ENCODE measurements around the gene F5. TPM values are rescaled to one million over a fixed set of nuclear protein-coding genes. Genes with fewer than 3 reads are reported as not detected.
A peak's percentile ranks its signal among the peaks of the same experiment; 100 is the strongest.

F5 gene
- total and polyA plus RNA-seq, 2 of the 13 experiments (the other 11 are each of a cell fraction or from before 2014, with no cell fraction given), result 38.3 to 64.0 TPM

GRCh38 chr1:169576241-169576934 lies 9.9 kb downstream of the F5 start (continued):
- TF ChIP-seq ZBTB39 (CRISPR knock-in tag; IDR thresholded peaks at IDR 0.05), result no peak
- TF ChIP-seq ISL2 (CRISPR knock-in tag; IDR thresholded peaks at IDR 0.05), result peak; percentile 60; the same call in 1 of the 2 replicates
- no peak for TF ChIP-seq MAX (IDR thresholded peaks at IDR 0.05)
- 0 out of 2 replicates have a peak, but pooled peaks have one; percentile 17 for TF ChIP-seq RFX3 (CRISPR knock-in tag; IDR thresholded peaks at IDR 0.05)
- peak; percentile 85; the same call in 1 of the 2 replicates for TF ChIP-seq SOX5 (CRISPR knock-in tag; IDR thresholded peaks at IDR 0.05; ENCODE audit: borderline replicate concordance)
- peak; percentile 56; the same call in 1 of the 2 replicates for TF ChIP-seq CREM (IDR thresholded peaks at IDR 0.05)
- TF ChIP-seq CREM (CRISPR knock-in tag; IDR thresholded peaks at IDR 0.05), result no peak
- peak; percentile 82; the same call in 1 of the 2 replicates for TF ChIP-seq CHD4 (IDR thresholded peaks at IDR 0.05; ENCODE audit: borderline replicate concordance, low read length)
- TF ChIP-seq KAT7 (CRISPR knock-in tag; IDR thresholded peaks at IDR 0.05; ENCODE audit: borderline replicate concordance), result no peak
- no peak for TF ChIP-seq FLYWCH1 (CRISPR knock-in tag; IDR thresholded peaks at IDR 0.05)
- no peak for TF ChIP-seq PLRG1 (conservative IDR thresholded peaks at IDR 0.05)
- TF ChIP-seq SMC3 (IDR thresholded peaks at IDR 0.05; ENCODE audit: low read length), result 0 out of 2 replicates have a peak, but pooled peaks have one; percentile 16
- TF ChIP-seq ZMYM2 (CRISPR knock-in tag; IDR thresholded peaks at IDR 0.05), result peak; percentile 89
- no peak for TF ChIP-seq NCOA5 (CRISPR knock-in tag; IDR thresholded peaks at IDR 0.05)
- TF ChIP-seq PTBP1 (IDR thresholded peaks at IDR 0.05; ENCODE audit: low read depth, low read length, poor library complexity, severe bottlenecking), result no peak
- peak; percentile 97 for TF ChIP-seq ESRRA (CRISPR knock-in tag; IDR thresholded peaks at IDR 0.05; ENCODE audit: low read depth)
- TF ChIP-seq HNRNPL (IDR thresholded peaks at IDR 0.05; ENCODE audit: low read depth, low read length), result no peak
- no peak for TF ChIP-seq KDM5B (CRISPR knock-in tag; IDR thresholded peaks at IDR 0.05; ENCODE audit: borderline replicate concordance)
- peak; percentile 91 for TF ChIP-seq SALL1 (CRISPR knock-in tag; IDR thresholded peaks at IDR 0.05)
- TF ChIP-seq ZNF260 (CRISPR knock-in tag; IDR thresholded peaks at IDR 0.05; ENCODE audit: borderline replicate concordance, low read depth), result no peak
- TF ChIP-seq ZFP90 (CRISPR knock-in tag; IDR thresholded peaks at IDR 0.05; ENCODE audit: borderline replicate concordance), result 0 out of 2 replicates have a peak, but pooled peaks have one; percentile 15
- peak; percentile 81; the same call in 1 of the 2 replicates for TF ChIP-seq HOMEZ (CRISPR knock-in tag; IDR thresholded peaks at IDR 0.05; ENCODE audit: low read depth)
- TF ChIP-seq ZNF33A (CRISPR knock-in tag; IDR thresholded peaks at IDR 0.05; ENCODE audit: borderline replicate concordance), result no peak
- no peak for TF ChIP-seq MAF1 (CRISPR knock-in tag; IDR thresholded peaks at IDR 0.05; ENCODE audit: borderline replicate concordance)
- no peak for TF ChIP-seq ZNF282 (IDR thresholded peaks at IDR 0.05; ENCODE audit: partially characterized antibody)
- TF ChIP-seq FOXC1 (CRISPR knock-in tag; IDR thresholded peaks at IDR 0.05; ENCODE audit: borderline replicate concordance), result no peak
- TF ChIP-seq IRF2 (CRISPR knock-in tag; IDR thresholded peaks at IDR 0.05), result peak; percentile 27; the same call in 1 of the 2 replicates
- 0 out of 2 replicates have a peak, but pooled peaks have one; percentile 55 for TF ChIP-seq MIXL1 (CRISPR knock-in tag; IDR thresholded peaks at IDR 0.05)

Data from HepG2 (cell line).